Fibroblast of skin of left quadriceps (primary cell): ENCODE measurements around the gene CCDC13.

Experiments
- DNase-seq, 2 experiments: peaks; one replicate each; pipeline ENCODE4 v3.0.0-alpha.2; 2013; ENCODE audit warnings: low read depth in 2 of 2

CCDC13 gene

GRCh38 chr3:42752441-42752840 is 20.6 kb downstream of the CCDC13 start:
- no peak for DNase-seq

DNA sequence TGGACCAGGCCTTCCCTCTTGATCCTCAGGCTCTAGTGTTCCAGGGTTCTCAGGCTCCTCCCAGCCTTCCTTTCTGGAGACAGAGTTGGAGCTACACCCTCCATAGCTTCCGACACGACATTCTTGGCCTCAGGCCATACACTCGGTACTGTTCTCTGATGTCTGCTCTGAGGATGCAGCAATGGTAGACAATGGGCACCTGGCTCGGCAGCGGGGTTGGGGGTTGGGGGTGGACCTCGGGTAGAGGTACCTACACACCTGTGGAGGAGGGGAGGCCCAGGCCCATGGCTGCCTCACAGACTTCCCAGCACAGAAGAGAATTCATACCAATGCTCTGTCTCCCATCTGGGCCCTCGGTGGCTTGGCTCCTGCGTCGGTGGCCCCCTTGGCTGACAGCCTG is 21.4 kb downstream of the CCDC13 start:
- DNase-seq: no peak

DNA sequence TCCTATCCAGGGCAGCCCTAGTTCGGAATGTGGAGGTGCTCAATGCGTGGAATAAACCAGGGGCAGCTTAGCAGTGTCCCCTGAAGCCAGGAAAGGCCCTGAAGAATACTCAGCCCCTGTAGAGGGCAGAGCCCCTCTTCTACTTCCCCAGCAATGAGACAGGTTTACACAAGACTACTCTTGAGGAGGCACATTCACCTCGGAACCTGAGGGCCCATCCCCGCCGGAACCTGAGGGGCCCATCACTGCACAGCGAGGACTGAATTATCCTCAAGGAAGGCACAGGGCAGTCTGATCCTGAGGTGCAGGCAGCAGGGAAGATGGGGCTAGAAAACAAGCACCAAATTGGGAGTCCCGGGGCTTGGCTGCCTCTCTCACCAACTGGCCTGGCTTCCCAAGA is 22.2 kb downstream of the CCDC13 start:
- DNase-seq: no peak

DNA sequence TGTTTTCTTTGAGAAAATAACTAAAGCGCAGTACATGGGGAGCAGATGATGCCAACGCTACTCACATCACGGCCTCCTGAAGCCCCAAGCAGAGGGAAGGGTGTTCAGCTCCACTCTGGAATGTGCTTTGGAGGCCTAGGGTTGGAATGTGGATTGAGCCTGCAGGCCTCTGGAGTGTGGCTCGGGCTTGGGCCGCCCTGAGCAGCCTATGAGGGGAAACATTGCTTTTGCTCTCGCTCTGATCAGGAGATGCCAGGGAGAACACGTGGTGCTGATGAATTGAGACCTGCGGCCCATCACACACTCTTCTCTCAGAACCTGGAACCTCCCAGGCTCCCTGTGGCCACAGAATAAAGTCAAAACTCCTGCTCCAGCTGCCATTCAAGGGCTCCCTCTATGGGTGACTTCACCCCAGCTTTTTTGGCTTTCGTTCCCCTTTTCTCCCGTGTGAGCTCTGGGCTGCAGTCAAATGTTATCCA is 23.3 kb downstream of the CCDC13 start:
- no peak for DNase-seq

- DNase-seq: no peak
Measured at GRCh38 chr3:42749025-42749752, 23.9 kb downstream of the CCDC13 start.

DNA sequence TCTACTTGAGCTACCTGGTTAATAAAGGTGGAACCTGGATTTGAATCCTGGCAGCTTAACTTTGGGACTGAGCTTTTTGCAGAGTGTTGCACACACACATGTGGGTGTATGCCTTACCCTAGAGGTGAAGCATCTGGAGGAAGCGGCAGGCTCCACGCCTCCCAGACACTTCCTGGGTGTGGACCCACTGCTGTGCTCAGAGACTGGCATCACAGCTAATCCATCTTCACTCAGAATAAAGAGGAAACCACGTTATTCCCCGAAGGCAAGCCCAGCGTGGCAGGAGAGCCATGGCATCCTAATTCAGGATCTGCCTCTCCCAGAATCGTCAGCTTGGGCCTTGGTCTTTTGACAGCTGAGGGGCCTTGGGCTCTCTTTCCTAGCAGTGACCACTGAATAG is 25.5 kb downstream of the CCDC13 start:
- no peak for DNase-seq

- DNase-seq: no peak
Measured at GRCh38 chr3:42746455-42747450, 26.3 kb downstream of the CCDC13 start.

- DNase-seq: no peak
Measured at GRCh38 chr3:42745776-42746454, 27.1 kb downstream of the CCDC13 start.

- DNase-seq: no peak
Measured at GRCh38 chr3:42745291-42745745, 27.7 kb downstream of the CCDC13 start.

- no peak for DNase-seq
Measured at GRCh38 chr3:42743204-42743995, 29.7 kb downstream of the CCDC13 start.

GRCh38 chr3:42742688-42743087 is 30.4 kb downstream of the CCDC13 start:
- no peak for DNase-seq

DNA sequence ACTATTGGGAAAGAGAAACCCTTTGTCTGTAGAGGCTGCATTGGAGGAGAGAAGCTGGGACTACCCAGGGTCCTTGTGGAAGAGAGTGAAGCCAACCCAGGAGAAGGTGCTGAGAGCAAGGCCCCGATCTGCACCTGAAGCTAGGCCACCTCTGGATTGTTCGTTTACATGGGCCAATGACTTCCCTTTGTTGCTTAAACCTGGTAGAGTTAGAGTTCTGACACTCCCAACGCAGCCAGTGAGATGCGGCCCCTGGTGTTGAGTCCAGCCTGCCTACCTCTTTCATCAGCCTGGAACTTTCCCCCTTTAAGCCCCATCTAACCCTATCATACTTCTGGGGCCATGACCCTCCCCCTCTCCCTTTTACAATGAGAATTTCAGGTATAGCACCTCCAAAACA is 30.8 kb downstream of the CCDC13 start:
- no peak for DNase-seq

- DNase-seq: no peak
Measured at GRCh38 chr3:42741796-42742195, 31.3 kb downstream of the CCDC13 start.

DNA sequence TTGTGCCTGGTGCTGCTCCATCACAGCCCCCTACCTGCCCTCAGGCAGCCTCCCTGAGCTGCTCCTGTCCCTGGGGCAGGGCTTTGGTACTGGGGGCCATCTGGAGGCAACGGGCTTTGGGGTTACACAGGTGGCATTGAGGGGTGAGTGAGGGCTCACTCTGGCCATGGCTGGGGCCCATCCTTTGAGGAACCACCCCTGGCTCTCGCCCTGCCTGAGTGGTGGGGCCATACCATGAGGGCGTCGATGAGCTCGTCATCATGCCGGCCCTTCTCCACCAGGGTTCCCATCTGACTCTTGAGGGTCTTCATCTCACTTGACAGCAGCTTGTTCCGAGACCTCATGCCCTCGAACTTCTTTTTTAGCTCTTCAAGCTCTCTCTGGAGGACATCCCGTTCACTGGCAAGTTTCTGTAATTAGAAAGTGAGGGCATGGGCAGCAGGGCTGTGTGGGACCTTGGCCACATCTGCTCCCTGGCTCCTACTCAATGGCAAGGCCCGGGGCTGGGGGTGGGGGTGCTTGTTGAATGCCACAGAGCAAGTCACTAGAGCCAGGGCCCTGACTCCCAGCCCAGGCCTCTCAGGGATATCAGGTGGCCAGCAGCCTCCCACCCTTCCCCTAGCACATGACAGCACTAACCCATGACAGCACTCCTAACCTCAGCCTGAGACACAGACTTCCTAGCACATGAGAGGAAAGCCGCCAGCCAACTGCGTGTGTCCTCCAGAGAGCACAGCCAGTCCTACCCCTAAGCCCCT is 33.5 kb downstream of the CCDC13 start:
- no peak for DNase-seq

DNA sequence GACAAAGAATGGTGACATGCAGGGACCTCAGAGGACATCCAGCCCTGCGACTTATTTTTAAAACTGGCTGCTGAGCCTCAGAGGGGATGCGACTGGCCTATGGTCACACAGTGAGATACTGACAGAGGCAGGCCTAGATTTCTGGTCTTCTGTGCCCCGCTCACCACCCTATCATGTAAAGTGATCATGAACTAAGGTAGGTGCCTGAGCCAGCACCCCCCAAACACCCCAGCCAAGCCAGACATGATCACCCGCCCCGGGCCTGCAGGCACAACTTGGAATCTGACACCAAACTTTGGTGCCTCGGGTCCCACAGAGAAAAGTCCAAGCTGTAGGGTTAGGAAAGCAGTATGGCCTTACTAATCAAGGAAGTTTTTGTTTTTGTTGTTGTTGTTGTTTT is 36.5 kb downstream of the CCDC13 start:
- DNase-seq: no peak

GRCh38 chr3:42736081-42736480 is 37.0 kb downstream of the CCDC13 start:
- DNase-seq: no peak

DNA sequence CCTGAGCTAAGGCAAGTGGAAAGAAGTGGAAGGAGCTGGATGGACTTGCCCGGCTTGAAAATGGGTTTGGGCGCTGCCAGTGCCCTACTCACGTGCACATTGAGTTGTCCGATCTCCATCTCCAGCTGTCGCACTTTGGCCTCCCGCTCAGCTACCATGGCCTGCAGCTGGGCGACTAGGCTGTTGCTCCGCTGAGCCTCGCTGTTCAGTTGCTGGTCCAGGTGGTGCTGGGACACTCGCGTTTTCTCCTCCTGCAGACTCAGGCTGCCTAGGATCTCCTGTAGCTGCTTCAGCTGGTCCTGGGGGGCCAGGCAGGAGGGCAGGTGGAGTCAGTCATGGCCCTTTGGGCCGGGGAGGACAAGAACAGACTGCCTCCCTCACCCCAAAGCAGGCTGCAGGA is 37.4 kb downstream of the CCDC13 start:
- no peak for DNase-seq

DNA sequence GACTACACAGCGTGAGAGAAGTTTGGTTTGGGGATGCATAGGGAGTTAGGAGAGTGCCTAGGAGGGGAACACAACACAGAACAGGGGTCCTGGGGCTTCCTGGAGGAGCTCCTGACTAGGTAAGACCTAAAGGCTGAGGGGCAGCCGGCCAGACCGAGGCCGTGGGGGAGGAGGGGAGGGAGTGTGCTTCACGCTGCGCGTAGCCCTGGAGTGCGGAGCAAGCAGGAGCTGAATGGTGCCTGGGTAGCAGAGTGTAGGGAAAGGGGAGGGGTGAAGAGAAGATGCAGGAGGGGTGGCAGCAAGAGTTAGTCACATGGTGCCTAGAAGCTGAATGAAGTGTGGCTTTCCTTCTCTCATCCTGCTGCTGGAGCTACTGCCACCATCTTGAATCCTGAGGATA is 38.0 kb downstream of the CCDC13 start:
- no peak for DNase-seq

DNA sequence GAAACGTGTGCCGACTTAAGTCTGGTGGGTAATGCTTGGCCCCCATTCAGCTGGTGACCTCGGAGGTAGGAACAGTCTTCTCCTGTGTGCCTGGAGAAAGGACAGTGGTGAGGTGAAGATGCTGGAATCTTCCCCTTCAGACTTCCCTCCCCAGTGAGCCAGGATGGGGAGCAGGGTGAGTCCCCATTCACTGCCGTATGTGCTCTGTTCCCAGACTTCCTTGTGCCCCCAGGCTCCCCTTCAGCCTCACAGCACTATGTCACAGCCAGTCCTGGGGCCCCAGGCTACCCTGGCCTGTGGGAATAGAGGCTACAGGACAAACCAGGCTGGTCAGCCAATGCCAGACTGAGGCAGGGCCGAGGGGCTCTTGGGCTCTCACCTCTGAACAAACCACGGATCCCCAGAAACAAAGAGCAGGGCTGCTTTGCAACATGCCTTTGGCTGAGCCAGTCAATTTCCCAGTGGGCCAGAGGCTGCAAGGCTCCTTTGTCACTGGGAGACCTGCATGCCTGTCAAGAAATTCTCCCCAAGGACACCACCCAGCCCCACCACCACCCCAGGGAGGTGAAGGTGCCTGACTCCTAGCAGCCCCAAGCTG is 38.7 kb downstream of the CCDC13 start:
- no peak for DNase-seq
